ENCODE measurements around the gene FOXJ3. TPM values are rescaled to one million over a fixed set of nuclear protein-coding genes. Genes with fewer than 3 reads are reported as not detected.

FOXJ3 gene
- total RNA-seq, 1 donor from 2014 or later, result 13.2 TPM

DNA sequence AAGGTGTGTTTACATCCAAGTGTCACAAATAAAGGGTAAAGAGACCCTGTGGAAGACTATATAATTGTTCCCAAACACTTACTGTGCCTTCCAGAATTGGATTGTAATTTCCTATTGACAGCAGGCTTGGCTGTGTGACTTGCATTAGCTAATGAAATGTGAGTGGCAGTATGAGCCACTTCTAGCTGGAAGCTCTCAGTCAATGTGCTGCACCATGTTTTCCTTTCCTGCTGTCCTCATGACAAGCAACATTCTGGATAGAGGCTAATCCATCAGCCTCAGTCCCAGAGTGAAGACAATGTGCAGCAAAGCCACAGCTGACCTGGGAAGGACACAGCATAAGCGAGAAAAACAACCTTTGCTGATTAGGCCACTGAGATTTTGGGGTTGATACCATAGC is 5.9 kb upstream of the FOXJ3 start:
- FAIRE-seq (peak; percentile 13), DNase-seq (ENCODE audit: low read depth) (no peak)
- Histone ChIP-seq H3K36me3 (ENCODE audit: control insufficient read depth, insufficient read depth, low read length) (no peaks in the 10 kb centered on the region), H3K4me3 (ENCODE audit: low read depth, low read length) (no peak overlapping the region), H3K27me3 (ENCODE audit: control insufficient read depth, insufficient read depth, low read length) (no peaks in the 10 kb centered on the region)
- TF ChIP-seq, protein P1, sequence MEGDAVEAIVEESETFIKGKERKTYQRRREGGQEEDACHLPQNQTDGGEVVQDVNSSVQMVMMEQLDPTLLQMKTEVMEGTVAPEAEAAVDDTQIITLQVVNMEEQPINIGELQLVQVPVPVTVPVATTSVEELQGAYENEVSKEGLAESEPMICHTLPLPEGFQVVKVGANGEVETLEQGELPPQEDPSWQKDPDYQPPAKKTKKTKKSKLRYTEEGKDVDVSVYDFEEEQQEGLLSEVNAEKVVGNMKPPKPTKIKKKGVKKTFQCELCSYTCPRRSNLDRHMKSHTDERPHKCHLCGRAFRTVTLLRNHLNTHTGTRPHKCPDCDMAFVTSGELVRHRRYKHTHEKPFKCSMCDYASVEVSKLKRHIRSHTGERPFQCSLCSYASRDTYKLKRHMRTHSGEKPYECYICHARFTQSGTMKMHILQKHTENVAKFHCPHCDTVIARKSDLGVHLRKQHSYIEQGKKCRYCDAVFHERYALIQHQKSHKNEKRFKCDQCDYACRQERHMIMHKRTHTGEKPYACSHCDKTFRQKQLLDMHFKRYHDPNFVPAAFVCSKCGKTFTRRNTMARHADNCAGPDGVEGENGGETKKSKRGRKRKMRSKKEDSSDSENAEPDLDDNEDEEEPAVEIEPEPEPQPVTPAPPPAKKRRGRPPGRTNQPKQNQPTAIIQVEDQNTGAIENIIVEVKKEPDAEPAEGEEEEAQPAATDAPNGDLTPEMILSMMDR (IDR thresholded peaks at IDR 0.05; ENCODE audit: insufficient read depth, low read length, severe bottlenecking), result no peak

DNA sequence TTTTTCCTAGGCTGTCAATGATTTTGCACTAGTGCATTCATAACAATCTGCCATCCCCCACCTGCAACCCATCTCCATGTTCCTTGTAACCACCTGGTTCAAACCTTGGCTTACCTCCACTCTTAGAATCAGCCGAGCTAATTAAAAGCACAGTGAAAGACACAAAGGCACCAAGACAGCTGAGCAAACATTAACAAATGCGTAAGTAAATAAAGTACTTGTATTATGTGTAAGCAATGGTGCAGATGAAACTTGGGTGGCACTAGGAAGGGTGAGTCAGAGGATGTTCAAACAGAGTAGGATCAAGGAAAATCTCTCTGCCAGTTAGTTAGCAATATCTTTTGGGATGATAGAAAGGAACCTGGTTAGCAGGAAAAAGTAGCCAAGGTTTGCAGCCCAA is 5.1 kb upstream of the FOXJ3 start:
- no peak overlapping the region for H3K4me3 ChIP-seq (ENCODE audit: low read depth, low read length)
- FAIRE-seq (no peak), DNase-seq (ENCODE audit: low read depth) (peak; percentile 96)

DNA sequence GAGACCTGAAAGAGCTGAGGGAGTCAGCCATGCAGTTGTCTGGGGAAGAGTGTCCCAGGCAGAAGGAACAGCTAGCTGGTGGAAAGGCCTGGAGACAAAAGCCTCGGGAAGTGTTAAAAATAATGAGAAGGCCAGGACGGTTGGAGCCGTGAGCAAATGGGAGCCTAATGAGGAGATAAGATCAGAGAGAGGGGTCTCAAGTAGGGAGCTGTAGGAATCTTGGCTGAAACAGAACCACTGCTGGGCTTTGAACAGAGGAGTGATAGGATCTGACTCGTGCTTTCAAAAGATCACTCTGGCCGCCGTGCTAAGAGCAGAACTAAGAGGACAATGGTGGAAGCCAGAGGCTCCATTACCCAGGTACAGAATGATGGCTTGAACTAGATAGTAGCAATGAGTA is 1.9 kb upstream of the FOXJ3 start:
- TF ChIP-seq, protein P1 (IDR thresholded peaks at IDR 0.05; ENCODE audit: insufficient read depth, low read length, severe bottlenecking), result no peak
- no peak overlapping the region for H3K4me3 ChIP-seq (ENCODE audit: low read depth, low read length)

More for the DNA sequence above, 5.1 kb upstream of the FOXJ3 start:
- no peaks in the 10 kb centered on the region for H3K27me3 ChIP-seq (ENCODE audit: control insufficient read depth, insufficient read depth, low read length)
- TF ChIP-seq, protein P1 (IDR thresholded peaks at IDR 0.05; ENCODE audit: insufficient read depth, low read length, severe bottlenecking), result no peak
- H3K36me3 ChIP-seq (ENCODE audit: control insufficient read depth, insufficient read depth, low read length), result no peaks in the 10 kb centered on the region

DNA sequence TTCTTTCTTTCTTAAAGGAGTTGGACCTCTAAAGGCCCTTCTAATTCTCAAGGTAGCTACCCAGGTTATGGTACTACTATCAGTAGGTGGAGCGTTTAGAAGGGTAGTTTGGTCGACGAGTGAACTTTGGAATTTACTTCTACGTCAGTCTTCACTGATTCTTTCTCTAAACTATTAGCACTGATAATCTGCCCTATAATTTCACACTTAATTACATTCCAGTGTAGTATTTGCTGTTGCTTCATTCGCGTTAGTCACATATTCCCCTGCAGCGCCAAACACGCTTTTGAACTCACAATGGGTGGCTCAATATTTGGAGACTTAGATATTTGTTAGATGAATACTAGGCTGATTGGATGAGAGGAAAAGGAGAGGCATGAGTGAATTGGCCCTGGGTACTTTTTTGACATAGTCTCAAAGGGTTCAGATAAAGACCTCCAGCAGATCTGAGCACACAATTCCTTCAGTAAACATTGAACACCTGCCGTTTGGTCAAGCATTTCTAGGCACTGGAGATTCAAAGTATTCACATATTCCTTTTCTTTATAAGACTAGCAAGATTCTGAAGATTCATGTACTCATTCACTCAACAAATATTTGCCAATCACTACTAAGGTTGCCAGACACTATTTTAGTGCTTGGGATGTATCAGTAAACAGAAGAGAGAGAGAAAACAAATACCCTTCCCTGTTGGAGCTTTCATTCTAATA is 929 bp upstream of the FOXJ3 start:
- no peak for FAIRE-seq
- peak; percentile 94 for DNase-seq (ENCODE audit: low read depth)
- TF ChIP-seq, protein P1 (IDR thresholded peaks at IDR 0.05; ENCODE audit: insufficient read depth, low read length, severe bottlenecking), result no peak

More for the DNA sequence above, 1.9 kb upstream of the FOXJ3 start:
- no peaks in the 10 kb centered on the region for H3K27me3 ChIP-seq (ENCODE audit: control insufficient read depth, insufficient read depth, low read length)
- no peaks in the 10 kb centered on the region for H3K36me3 ChIP-seq (ENCODE audit: control insufficient read depth, insufficient read depth, low read length)
- no peak for DNase-seq (ENCODE audit: low read depth)
- FAIRE-seq, result no peak

DNA sequence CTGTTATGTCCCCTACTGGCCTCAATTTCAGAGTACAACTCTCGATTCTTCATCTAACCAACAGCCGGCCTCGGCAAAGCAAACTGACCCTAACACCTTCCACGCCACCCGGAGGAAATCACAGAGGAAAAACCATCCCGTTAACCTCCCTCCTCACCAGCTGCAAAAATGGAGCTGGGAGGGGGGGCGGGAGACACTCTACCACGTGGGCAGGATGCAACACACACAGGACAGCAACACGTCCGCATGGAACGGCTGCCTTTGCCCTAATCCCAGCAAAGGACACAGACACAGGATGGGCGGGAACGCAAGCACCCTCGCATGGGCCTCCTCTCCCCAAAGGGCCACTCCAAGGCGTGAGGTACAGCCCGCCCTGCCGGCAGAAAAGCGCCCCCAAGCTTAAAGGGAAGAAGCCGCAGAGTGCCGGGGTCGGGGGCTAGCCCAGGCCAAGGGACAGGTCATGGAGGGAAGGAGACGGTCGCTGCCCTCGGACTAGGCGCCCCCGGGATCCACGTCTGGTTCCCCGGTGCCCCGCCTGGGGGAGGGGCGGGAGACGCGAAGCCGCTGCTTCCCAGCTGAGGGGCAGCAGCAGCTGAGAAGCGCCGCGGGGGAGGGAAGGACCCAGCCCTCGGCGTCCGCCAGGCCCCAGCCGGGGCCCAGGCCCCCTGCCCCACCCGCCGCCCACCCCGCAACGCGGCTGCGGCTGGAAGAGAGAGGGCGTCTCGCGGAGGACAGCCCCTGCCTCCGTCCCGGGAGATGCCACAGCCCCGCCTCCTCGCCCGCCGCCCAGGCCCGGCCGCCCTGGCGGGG is 590 bp downstream of the FOXJ3 start:
- Histone ChIP-seq H3K36me3 (ENCODE audit: control insufficient read depth, insufficient read depth, low read length) (no peaks in the 10 kb centered on the region), H3K4me3 (ENCODE audit: low read depth, low read length) (peak overlapping the region; percentile 87), H3K27me3 (ENCODE audit: control insufficient read depth, insufficient read depth, low read length) (no peaks in the 10 kb centered on the region)
- FAIRE-seq (no peak), DNase-seq (ENCODE audit: low read depth) (peak; percentile 42)
- TF ChIP-seq, protein P1 (IDR thresholded peaks at IDR 0.05; ENCODE audit: insufficient read depth, low read length, severe bottlenecking), result no peak

More for the DNA sequence above, 929 bp upstream of the FOXJ3 start:
- Histone ChIP-seq H3K27me3 (ENCODE audit: control insufficient read depth, insufficient read depth, low read length) (no peaks in the 10 kb centered on the region), H3K36me3 (ENCODE audit: control insufficient read depth, insufficient read depth, low read length) (no peaks in the 10 kb centered on the region), H3K4me3 (ENCODE audit: low read depth, low read length) (peak overlapping the region; percentile 87)

Data from bronchial epithelial cell (primary cell).